GM21825 (cell line): ENCODE data around the gene CEACAM19.
"Not testable (repeated sequence)": the region's sequence is repeated elsewhere in the genome, so short reads cannot be mapped to it uniquely, and the experiment has no call there.

Source experiments
- ATAC-seq: cut with Tn5 transposase; IDR thresholded peaks from one replicate; pipeline ENCODE4 v1.9.1; 2021; ENCODE audit warnings: mild to moderate bottlenecking, moderate library complexity; ENCODE audit not compliant: unreplicated experiment

CEACAM19 gene, protein sequence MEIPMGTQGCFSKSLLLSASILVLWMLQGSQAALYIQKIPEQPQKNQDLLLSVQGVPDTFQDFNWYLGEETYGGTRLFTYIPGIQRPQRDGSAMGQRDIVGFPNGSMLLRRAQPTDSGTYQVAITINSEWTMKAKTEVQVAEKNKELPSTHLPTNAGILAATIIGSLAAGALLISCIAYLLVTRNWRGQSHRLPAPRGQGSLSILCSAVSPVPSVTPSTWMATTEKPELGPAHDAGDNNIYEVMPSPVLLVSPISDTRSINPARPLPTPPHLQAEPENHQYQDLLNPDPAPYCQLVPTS

DNA sequence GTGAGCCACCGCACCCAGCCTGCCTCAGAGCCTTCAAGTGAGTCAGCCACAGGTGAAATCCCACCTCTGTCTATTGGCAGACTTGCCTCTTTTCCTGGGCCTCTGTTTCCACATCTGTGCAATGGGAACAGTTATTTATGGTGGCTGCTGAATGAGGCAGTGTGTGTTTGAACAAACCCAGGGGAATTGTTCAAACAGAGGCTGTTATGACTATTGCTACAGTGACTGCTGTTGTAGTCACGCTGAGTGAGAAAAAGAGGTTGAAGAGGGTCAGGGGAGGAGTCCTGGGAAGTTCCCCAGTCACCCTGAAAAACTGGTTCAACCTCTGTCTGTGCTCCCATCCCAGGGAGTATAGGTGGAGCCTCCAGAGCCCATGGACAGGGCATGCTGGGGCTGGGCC, at the start of gene CEACAM19:
CEACAM19 (plus strand) TSS at position 83 of the 400 bp plus-strand sequence. CDS start 450 bp downstream, outside the sequence.
- ATAC-seq: no peak

DNA sequence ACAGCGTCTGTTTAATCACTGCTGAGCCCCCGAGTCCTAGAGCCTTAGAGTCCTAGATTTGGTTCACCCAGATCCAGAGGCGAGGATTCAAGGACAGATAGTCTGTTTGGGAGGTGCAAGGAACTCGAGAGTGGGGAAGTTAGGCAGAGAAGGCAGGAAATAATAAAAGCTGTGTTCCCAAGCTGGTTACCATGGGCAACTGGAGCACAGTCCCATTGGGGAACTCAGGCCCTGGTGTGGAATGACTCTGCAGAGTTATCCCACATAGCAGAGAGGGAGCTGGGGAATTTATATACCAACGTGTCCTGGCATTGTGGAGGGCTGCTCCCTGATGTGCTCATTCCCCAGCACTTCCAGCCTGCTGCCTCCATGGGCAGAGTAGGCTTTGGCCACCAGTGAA, 48.2 kb upstream of the CEACAM19 start:
- ATAC-seq: no peak

DNA sequence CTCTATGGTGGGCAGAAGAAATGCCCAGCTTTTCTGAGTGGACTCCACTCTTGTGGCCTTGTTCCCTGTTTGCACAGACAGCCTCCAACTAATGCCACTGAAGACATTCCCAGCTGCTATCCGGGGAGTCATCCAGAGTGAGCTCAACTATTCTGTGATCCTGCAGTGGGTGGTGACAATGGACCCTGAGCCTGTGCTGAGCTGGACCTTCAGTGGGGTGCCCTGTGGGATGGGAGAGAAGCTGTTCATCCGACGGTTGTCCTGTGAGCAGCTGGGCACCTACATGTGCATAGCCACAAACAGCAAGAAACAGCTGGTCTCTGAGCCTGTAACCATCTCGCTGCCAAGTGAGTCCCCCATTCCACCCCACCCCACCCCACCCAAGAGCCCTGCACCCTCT, 47.7 kb upstream of the CEACAM19 start:
- no peak for ATAC-seq

DNA sequence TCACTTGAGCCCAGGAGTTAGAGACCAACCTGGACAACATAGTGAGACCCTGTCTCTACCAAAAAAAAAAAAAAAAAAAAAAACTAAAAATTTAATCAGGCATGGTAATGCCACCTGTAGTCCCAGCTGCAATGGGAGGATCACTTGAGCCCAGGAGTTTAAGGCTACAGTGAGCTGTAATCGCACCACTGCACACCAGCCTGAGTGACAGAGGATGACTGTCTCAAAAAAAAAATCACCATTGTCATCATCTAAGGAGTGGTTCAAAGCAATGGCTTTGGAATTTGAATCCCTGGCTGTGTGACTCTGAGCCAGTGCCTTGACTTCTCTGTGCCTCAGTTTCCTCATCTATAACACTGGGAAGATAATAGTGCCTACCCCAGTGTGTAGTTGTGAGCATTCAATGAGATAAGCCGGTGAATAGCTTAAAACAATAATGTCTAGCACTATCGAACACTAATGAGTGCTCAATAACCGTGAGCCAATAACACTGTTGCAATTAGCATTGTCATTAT, 46.4 kb upstream of the CEACAM19 start:
- ATAC-seq: no peak

DNA sequence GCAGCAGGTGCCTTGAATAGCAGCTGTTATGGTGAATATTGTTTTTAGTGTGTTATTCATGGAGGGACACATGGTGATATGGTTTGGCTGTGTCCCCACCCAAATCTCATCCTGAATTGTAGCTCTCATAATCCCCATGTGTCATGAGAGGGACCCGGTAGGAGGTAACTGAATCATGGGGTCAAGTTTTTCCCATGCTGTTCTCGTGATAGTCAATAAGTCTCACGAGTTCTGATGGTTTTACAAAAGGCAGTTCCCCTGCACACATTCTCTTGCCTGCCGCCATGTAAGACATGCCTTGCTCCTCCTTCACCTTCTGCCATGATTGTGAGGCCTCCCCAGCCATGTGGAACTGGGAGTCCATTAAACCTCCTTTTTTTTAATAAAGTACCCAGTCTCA, 45.6 kb upstream of the CEACAM19 start:
- ATAC-seq: not testable (repeated sequence)

DNA sequence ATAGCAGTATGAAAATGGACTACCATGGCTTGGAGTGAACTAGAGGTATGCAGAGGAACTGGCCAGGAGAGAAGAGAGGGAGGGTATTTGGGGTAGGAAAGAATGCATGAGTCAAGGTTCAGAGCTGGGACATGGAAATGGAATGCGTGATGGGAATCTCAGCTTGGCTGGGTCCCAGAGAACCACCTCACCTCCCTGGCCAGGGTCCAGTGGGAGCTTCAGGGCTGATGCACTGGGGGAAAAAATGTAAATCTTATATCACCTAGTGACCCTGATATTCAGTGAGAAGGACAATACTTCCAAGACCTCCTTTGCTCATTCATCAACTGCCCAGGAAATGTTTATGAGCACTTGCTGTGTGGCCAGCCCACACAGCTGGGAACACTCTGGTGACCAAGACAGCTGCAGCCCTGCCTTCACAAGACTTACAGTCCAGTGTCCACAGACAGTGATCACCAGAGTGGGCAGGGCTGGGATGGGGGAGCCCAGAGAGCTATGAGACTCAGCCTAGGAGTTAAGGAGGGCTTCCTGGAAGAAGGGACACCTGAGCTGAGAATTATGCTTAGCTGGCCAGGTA, 45.1 kb upstream of the CEACAM19 start:
- ATAC-seq: no peak

DNA sequence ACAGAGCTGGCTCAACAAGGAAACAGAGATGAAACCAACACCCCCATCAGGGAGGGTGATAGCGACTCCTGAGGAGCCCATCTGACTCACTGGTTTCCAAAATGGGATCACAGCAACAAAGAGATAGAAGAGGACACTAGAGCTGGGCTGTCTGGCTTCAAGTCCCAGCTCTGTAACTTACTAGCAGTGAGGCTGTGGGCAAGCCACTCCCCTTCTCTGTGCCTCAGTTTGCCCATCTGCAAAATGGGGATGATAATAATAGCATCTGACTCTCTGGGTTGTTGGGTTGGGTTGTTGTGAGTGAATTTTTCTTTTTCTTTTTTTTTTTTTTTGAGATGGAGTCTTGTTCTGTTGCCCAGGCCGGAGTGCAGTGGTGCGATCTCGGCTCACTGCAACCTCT, 43.7 kb upstream of the CEACAM19 start:
- ATAC-seq: no peak

DNA sequence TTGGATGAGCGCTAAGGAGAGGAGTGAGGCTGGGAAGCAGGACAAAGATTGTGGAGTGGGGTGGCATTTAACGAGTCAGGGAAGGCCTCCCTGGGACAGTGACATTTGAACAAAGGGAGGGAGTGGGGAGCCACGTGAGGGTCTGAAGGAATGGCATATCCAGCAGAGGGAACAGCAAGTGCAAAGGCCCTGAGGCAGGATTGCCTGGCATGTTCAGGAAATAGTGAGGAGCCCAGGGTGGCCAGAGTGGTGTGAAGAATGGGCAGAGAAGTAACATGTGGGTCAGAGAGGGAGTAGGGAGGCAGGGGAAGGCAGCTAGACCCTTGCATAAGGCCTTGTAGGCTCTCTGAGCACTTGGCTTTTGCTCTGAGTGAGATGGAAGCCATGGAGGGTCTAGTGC, 42.5 kb upstream of the CEACAM19 start:
- ATAC-seq: no peak

DNA sequence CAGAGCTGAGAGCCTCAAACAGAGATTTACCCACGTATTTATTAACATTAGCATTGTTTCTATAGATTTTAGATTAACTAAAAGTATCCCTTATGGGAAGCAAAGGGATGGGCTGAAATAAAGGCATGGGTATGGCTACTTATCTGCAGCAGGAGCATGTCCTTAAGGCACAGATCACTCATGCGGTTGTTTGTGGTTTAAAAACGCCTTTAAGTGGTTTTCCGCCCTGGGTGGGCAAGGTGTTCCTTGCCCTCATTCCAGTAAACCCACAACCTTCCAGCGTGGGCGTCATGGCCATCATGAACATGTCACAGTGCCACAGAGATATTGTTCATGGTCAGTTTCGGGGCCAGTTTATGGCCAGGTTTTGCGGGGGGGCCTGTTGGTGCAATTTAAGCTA, 39.7 kb upstream of the CEACAM19 start:
- not testable (repeated sequence) for ATAC-seq

DNA sequence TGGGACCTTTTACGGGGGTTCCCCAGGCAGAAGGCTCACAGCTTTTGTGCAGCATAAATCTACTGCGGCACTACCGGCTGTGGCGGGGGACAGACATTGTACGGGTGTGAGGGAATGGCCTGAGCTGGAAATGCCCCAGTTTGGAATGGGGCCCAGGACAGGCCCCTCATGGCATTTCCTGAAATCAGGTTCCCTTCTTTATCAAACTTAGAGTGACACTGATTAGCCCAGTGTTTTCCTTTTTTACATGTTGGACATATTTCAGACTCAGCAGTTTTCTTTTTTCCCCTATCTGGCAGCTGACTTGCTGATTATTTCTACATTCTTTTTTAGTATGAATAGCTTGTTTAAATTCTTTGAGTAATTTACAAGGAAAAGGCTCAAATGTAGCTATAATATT, 37.2 kb upstream of the CEACAM19 start:
- not testable (repeated sequence) for ATAC-seq

DNA sequence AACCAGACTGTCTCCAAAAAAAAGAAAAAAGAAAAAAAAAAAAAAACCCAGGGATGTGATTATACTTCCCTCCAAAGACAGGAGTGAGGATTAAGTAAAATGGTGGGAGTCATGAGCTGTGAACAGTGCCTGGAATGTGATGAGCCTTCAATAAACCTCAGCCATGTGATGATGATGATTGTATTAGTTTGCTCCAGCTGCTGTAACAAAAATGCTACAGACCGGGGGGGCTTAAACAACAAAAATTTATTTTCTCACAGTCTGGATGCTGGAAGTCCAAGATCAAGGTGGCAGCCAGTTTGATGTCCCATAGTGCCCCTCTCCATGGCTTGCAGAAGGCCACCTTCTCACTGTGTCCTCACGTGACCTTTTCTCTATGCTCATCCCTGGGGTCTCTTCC, 36.5 kb upstream of the CEACAM19 start:
- ATAC-seq: no peak

DNA sequence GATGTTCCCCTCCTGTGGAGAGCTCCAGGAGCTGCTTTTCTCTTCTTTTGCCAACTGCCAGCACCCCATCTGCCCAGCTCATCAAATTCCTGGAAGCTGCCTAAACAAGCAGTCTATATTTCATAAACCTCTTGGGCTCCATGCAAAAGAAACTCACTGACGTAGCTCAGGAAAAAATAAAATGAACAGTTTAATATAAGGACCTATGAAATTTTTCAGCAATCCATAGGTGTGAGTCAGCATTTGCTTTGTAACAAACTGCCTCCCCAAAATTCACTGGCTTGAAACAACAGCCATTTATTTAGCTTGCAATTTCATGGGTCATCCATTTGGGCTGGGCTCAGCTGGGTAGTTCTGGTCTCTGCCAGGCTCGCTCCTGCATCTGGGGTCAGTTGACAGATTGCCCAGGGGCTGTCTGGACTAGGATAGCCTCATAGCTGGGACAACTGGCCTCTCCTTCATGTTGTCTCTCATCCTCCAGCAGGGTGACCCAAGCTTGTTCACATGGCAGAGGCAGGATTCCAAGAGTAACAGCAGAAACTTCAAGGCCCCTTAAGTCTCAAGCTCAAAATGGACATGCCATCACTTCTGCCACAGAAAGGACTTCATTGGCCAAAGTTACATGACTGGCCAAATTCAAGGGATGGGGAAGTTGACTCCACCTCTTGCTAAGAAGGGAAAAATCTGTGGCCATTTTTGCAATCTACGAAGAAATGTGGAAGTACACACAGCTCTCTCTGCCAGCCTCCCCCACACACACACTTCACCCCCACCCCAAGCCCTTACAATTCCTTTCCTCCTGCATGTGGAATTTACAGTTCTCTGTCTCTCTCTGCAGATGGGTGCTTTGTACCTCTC, 35.5 kb upstream of the CEACAM19 start:
- ATAC-seq: no peak

DNA sequence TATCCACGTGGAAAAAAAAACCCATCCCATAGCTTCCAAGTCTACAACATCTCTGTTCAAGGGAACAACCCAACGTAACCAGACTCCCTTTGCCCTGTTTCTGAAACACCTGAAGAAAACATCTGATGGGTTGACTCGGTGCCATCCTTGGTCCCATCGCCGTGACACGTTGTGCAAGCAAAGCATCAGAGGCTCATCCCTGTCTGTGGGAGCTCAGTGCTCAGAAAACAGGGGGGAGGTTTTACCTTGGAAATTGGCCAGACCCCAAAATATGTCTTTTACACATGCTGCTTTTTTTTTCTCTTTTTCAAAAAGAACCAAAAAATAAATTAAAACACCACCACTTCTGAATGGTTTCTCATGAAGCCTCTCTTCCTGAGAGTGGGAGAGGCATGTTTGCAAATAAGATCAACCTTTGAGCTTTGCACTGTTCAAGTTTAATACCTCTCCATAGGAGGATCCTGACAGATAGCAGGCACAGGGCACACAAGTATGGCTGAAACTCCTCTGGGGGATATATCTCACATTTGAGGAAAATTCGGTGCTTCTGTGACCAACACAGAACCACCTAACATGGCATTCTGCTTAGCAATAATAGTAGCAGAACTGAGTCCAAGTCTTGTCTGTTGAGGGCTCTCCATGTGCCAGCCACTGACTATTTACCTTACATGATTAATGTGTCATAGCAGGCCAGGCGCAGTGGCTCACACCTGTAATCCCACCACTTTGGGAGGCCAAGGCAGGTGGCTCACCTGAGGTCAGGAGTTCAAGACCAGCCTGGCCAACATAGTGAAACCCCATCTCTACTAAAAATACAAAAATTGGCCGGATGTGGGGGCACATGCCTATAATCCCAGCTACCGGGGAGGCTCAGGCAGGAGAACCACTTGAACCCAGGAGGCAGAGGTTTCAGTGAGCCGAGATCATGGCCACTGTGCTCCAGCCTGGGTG, 34.6 kb upstream of the CEACAM19 start:
- no peak for ATAC-seq

DNA sequence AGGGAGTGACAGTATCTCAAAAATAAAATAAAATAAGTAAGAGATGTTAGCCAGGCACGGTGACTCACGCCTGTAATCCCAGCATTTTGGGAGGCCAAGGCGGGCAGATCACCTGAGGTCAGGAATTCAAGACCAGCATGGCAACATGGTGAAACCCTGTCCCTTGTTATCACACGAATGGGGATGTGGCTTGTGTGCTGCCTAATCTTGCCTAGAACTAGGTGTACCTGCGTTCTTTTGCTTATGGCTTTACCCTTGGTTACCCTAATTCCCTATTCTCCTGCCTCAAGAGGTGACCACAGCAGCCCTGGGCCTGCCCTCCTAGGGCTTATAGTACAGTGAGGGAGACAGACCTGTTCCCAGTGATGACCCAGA, 33.9 kb upstream of the CEACAM19 start:
- ATAC-seq: no peak

DNA sequence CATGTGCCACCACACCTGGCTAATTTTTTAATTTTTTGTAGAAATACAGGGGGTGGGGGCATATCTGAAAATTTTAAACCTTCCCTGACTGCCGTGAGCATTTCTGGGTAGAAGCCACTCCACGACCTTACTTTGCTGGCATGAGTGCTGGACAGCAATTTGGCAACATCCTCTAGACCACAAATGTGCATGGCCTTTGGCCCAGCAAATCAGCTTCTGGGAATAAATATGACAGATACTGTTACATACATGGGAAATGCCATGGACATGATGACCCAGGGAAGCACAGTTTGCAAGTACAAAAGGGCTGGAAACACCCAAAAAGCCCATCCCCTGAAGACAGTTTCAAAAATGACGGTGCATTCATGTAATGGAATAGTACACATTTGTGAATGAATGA, 30.8 kb upstream of the CEACAM19 start:
- no peak for ATAC-seq

DNA sequence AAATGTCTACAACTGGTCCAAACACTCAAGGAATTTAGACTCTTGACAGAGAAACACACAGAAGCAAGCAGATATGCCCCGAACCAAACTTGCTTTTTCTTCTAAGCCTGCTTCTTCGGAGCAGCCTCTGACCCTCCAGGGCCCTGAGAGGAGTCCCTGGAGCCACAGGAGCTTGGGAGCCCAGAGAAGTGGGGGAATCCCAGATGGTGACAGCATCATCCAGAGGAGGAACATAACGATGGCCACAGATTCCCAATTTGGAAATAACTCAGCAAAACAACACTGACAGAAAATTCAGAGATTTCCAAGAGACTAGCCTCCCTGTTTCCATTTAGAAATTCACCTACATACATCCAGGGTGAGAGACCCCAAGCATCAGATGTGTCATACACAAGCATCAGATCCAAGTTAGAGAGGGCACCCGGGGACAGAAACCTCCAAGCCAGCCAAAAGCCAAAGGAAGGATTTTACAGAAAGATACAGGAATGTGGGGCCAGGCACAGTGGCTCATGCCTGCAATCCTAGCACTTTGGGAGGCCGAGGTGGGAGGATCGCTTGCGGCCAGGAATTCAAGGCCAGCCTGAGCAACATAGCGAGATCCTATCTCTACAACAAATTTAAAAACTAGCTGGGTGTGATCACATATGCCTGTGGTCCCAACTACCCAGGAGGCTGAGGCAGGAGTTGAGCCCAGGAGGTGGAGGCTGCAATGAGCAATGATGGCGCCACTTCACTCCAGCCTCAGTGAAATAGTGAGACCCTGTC, 29.6 kb upstream of the CEACAM19 start:
- ATAC-seq: no peak

DNA sequence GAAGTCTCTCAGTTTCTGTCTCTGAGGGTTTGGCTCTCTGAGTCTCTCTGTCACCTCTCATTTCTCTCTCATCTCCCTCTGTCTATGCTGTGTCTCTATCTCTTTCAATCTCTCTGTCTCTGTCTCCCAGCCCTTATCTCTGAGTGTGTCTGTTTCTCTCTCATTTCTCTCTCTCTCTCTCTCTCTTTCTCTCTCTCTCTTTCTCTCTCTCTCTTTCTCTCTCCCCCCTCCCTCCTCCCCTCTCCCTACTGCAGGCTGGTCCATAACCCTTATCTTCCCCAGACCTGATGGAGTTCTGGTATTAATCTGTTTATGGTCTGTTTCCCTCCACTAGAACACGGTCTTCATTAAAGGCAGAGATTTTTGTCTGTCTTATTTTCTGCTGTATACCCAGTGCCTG, 28.9 kb upstream of the CEACAM19 start:
- no peak for ATAC-seq

DNA sequence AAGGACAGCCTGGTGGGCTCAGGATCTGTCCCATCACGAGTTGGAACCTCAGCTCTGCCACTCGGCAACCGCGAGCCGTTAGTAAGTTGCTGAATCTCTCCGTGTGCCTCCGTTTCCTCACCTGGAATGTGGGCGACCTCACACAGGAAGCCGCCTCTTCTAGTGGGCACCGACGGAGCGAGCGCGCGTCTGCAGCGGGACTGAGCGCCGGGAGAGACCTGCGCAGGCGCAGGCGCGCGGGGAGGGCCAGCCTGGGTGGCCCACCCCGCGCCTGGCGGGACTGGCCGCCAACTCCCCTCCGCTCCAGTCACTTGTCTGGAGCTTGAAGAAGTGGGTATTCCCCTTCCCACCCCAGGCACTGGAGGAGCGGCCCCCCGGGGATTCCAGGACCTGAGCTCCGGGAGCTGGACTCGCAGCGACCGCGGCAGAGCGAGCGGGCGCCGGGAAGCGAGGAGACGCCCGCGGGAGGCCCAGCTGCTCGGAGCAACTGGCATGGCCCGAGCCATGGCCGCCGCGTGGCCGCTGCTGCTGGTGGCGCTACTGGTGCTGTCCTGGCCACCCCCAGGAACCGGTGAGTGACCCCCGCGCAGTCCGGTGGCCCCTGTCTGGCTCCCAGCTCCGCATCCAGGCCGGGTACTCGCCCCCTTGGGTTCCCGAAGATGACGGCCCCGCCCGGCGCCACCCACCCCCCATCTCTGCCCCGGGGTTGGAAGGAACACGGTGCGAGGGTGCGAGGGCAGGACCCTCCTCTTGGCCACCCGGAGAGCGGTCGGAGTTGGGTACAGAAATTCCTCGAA, 27.5 kb upstream of the CEACAM19 start, which contains the start of gene PVR:
PVR (plus strand) TSS at position 306 of the 797 bp plus-strand sequence; CDS start at position 493, 187 bp downstream.
- ATAC-seq: no peak
